CMK (cell line): ENCODE results near the gene WFDC9.
A peak's percentile ranks its signal among the peaks of the same experiment; 100 is the strongest.
"Not testable (repeated sequence)": the region's sequence is repeated elsewhere in the genome, so short reads cannot be mapped to it uniquely, and the experiment has no call there.

Source experiments
- DNase-seq: peaks from one replicate; pipeline ENCODE4 v3.0.0-alpha.2; 2010; ENCODE audit warnings: low read depth

WFDC9 gene

GRCh38 chr20:45592574-45593189 lies 38.4 kb downstream of the WFDC9 start:
- peak; percentile 5 for DNase-seq

GRCh38 chr20:45589725-45590124 lies 41.4 kb downstream of the WFDC9 start:
- DNase-seq = no peak

GRCh38 chr20:45588800-45589199 lies 42.3 kb downstream of the WFDC9 start:
- no peak for DNase-seq

GRCh38 chr20:45585986-45586385 lies 45.1 kb downstream of the WFDC9 start:
- DNase-seq = not testable (repeated sequence)

GRCh38 chr20:45584294-45584693 lies 46.8 kb downstream of the WFDC9 start:
- not testable (repeated sequence) for DNase-seq

- DNase-seq = no peak
Observed at GRCh38 chr20:45583502-45583901, 47.6 kb downstream of the WFDC9 start.

GRCh38 chr20:45581702-45582101 lies 49.4 kb downstream of the WFDC9 start:
- no peak for DNase-seq

GRCh38 chr20:45579184-45579583 lies 51.9 kb downstream of the WFDC9 start, which contains the start of gene WFDC8:
Gene WFDC8, minus strand, starts transcription at chr20:45579284. Its CDS starts 37 bp downstream, at chr20:45579247.
- DNase-seq = no peak

- DNase-seq = no peak
Observed at GRCh38 chr20:45578231-45578630, 52.9 kb downstream of the WFDC9 start.

GRCh38 chr20:45576995-45577394 lies 54.1 kb downstream of the WFDC9 start:
- no peak for DNase-seq

- no peak for DNase-seq
Observed at GRCh38 chr20:45575931-45576330, 55.2 kb downstream of the WFDC9 start.

- DNase-seq = not testable (repeated sequence)
Observed at GRCh38 chr20:45569650-45570049, 61.4 kb downstream of the WFDC9 start.

GRCh38 chr20:45564760-45565276 lies 66.3 kb downstream of the WFDC9 start:
- DNase-seq = no peak
